ENCODE measurements around the gene NOTCH4. TPM values are rescaled to one million over a fixed set of nuclear protein-coding genes. Genes with fewer than 3 reads are reported as not detected.
A peak's percentile ranks its signal among the peaks of the same experiment; 100 is the strongest.
"Not testable (repeated sequence)": the region's sequence is repeated elsewhere in the genome, so short reads cannot be mapped to it uniquely, and the experiment has no call there.

Gene NOTCH4
- total and polyA plus RNA-seq, 9 of the 15 experiments (the other 6 are each of a cell fraction or from before 2014, with no cell fraction given) = 0.24 to 4.3 (median 1.7) TPM

DNA sequence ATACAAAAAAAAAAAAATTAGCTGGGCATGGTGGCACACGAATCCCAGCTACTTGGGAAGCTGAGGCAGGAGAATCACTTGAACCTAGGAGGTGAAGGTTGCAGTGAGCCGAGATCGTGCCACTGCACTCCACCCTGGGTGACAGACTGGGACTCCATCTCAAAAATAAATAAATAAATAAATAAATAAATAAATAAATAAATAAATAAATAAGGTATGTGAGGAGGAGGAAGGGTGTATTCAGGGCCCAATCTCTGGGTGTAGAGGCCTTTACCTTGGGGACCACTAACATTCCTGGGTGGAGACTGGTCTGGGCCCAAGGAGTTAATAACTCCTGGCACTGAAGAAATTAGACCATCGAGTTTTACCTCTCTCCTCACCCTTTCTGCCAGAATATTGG, 12.4 kb downstream of the NOTCH4 start:
- H3K4me3 ChIP-seq; H3K79me2 ChIP-seq (ENCODE audit: control insufficient read depth, insufficient read depth, low read length); CTCF ChIA-PET (ENCODE audit: low intra/inter-chr PET ratio); H4K20me1 ChIP-seq (replicated peaks; ENCODE audit: control insufficient read depth, insufficient read depth, low read length); H3K4me2 ChIP-seq (ENCODE audit: insufficient read depth, low read length); ATAC-seq; H3K36me3 ChIP-seq (ENCODE audit: control insufficient read depth, insufficient read depth, low read length); BruUV-seq (replicated peaks); H3K9me1 ChIP-seq (ENCODE audit: control insufficient read depth, insufficient read depth, low read length); H2AFZ ChIP-seq (ENCODE audit: low read depth, low read length); FAIRE-seq; DNase-seq (ENCODE audit: extremely low read depth in 1 of 4, low spot score in 3 of 4); H3K27ac ChIP-seq (ENCODE audit: extremely low read depth, low read depth, low read length); H3K9ac ChIP-seq (ENCODE audit: insufficient read depth in 1 of 2, low read depth in 2 of 2, low read length in 2 of 2); H3K9me3 ChIP-seq (replicated peaks; ENCODE audit: control insufficient read depth, insufficient read depth, low read depth, low read length); intact Hi-C loops (cut with micrococcal nuclease); in situ Hi-C loops (cut with MboI): not testable (repeated sequence)
- POLR2A ChIA-PET = interaction anchor here (2.6 kb wide), 1 partner anchor 16 kb away, joined by 9 read pairs; no protein-coding TSS in a partner anchor
- 17% methylated on average over 4 of the region's 4 CpGs for WGBS (ENCODE audit: insufficient coverage, low coverage, missing lambda C conversion rate)
- H3K27me3 ChIP-seq (ENCODE audit: control insufficient read depth in 2 of 2, insufficient read depth in 2 of 2, low read length in 2 of 2) = peaks cover 0 to 14% of the 10 kb centered on the region in 2 experiments; a peak in 2 of 5 replicates
- H3K4me1 ChIP-seq (replicated peaks in 1 of 2; ENCODE audit: control insufficient read depth in 2 of 2, insufficient read depth in 2 of 2, low read length in 2 of 2) = peaks cover 8 to 11% of the 10 kb centered on the region in 2 experiments; a peak in 4 of 5 replicates

DNA sequence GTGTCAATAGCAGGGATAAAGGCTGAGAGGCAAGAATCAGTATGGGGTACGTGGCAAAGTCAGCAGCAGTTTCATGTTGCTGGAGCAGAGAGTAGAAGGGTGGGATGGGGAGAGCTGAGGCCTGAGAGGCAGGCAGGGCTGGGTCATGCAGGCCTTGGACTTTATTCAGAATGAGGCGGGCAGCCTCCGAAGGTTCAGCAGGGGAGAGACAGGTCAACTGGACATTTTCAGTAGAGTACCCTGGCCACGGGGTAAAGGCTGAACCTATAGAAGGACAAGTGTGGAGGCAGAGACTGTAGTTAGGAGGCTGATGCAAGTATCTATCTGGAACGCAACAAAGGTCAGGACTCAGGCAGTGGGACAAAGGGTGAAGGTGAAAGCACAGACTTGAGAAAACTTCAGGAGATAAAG, 13.7 kb downstream of the NOTCH4 start:
- Histone ChIP-seq H3K36me3 (ENCODE audit: control insufficient read depth, insufficient read depth, low read length) (no peaks in the 10 kb centered on the region), H3K79me2 (ENCODE audit: control insufficient read depth, insufficient read depth, low read length) (no peaks in the 10 kb centered on the region), H3K27me3 (ENCODE audit: control insufficient read depth in 2 of 2, insufficient read depth in 2 of 2, low read length in 2 of 2) (peaks cover 0 to 14% of the 10 kb centered on the region in 2 experiments; a peak in 2 of 5 replicates), H3K9me1 (ENCODE audit: control insufficient read depth, insufficient read depth, low read length) (no peaks in the 10 kb centered on the region), H4K20me1 (replicated peaks; ENCODE audit: control insufficient read depth, insufficient read depth, low read length) (no peaks in the 10 kb centered on the region), H3K9ac (ENCODE audit: insufficient read depth in 1 of 2, low read depth in 2 of 2, low read length in 2 of 2) (peak overlapping the region in 1 of 2 experiments; percentile 39; a peak in 1 of 4 replicates), H3K9me3 (replicated peaks; ENCODE audit: control insufficient read depth, insufficient read depth, low read depth, low read length) (no peaks in the 10 kb centered on the region), H3K27ac (ENCODE audit: extremely low read depth, low read depth, low read length) (no peak overlapping the region; the same call in 2 of the 3 replicates), H3K4me3 (no peak overlapping the region), H3K4me1 (replicated peaks in 1 of 2; ENCODE audit: control insufficient read depth in 2 of 2, insufficient read depth in 2 of 2, low read length in 2 of 2) (peaks cover 3 to 6% of the 10 kb centered on the region in 2 experiments; a peak in 4 of 5 replicates), H3K4me2 (ENCODE audit: insufficient read depth, low read length) (no peak overlapping the region), H2AFZ (ENCODE audit: low read depth, low read length) (peak overlapping the region; percentile 30; the same call in 1 of the 2 replicates)
- DNase-seq (ENCODE audit: extremely low read depth in 1 of 4, low spot score in 3 of 4) (no peak), ATAC-seq (peak; percentile 69), FAIRE-seq (no peak)
- intact Hi-C loops (cut with micrococcal nuclease) = no loop called here
- CTCF ChIA-PET (ENCODE audit: low intra/inter-chr PET ratio) = no interaction called here
- in situ Hi-C loops (cut with MboI) = no loop called here
- 39% methylated on average over 5 of the region's 5 CpGs for WGBS (ENCODE audit: insufficient coverage, low coverage, missing lambda C conversion rate)
- BruUV-seq (replicated peaks) = no TSS peak
- POLR2A ChIA-PET = no interaction called here
- TF ChIP-seq SMAD4 (CRISPR knock-in tag; conservative IDR thresholded peaks at IDR 0.05) (0 out of 2 replicates have a peak, but pooled peaks have one; percentile 26), ZNF644 (tag; IDR thresholded peaks at IDR 0.05; ENCODE audit: low read depth) (no peak), MIER1 (IDR thresholded peaks at IDR 0.05; ENCODE audit: low read depth) (no peak), CTBP1 (IDR thresholded peaks at IDR 0.05; ENCODE audit: borderline replicate concordance) (peak; percentile 44), NR2C1 (IDR thresholded peaks at IDR 0.05) (peak; percentile 70; the same call in 1 of the 2 replicates), NR2C1 (tag; IDR thresholded peaks at IDR 0.05) (peak; percentile 90), TAF7 (tag; IDR thresholded peaks at IDR 0.05) (0 out of 2 replicates have a peak, but pooled peaks have one; percentile 35), PCBP2 (IDR thresholded peaks at IDR 0.05; ENCODE audit: low read depth, low read length, poor library complexity, severe bottlenecking) (no peak), NR2C2 (CRISPR knock-in tag; IDR thresholded peaks at IDR 0.05) (no peak), NR2C2 (tag; IDR thresholded peaks at IDR 0.05) (peak; percentile 70), CEBPG (CRISPR knock-in tag; IDR thresholded peaks at IDR 0.05) (peak; percentile 72), CEBPG (tag; conservative IDR thresholded peaks at IDR 0.05 in 1 of 2, IDR thresholded peaks at IDR 0.05 in 1 of 2) (peak in 1 of 2 experiments; percentile 62; a peak in 2 of 4 replicates), ZFPM2 (CRISPR knock-in tag; IDR thresholded peaks at IDR 0.05) (no peak), KLF13 (tag; IDR thresholded peaks at IDR 0.05; ENCODE audit: borderline replicate concordance, low read depth) (no peak), ZNF77 (CRISPR knock-in tag; IDR thresholded peaks at IDR 0.05) (no peak)
- TF ChIP-seq, protein P1, sequence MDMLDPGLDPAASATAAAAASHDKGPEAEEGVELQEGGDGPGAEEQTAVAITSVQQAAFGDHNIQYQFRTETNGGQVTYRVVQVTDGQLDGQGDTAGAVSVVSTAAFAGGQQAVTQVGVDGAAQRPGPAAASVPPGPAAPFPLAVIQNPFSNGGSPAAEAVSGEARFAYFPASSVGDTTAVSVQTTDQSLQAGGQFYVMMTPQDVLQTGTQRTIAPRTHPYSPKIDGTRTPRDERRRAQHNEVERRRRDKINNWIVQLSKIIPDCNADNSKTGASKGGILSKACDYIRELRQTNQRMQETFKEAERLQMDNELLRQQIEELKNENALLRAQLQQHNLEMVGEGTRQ (CRISPR knock-in tag; IDR thresholded peaks at IDR 0.05) = no peak
- TF ChIP-seq, protein P2, sequence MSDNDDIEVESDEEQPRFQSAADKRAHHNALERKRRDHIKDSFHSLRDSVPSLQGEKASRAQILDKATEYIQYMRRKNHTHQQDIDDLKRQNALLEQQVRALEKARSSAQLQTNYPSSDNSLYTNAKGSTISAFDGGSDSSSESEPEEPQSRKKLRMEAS (CRISPR knock-in tag; IDR thresholded peaks at IDR 0.05) = no peak

Data from K562 (cell line).